Pancreas (tissue), 10 donors: ENCODE measurements around the gene MROH9. TPM values are rescaled to one million over a fixed set of nuclear protein-coding genes. Genes with fewer than 3 reads are reported as not detected.

Experiments
- ATAC-seq, 4 donors: fragments of 200-7000 bp; cut with Tn5 transposase; one replicate each; pipeline versions ENCODE4 v1.8.0 to v1.9.1; 2020; ENCODE audit warnings: mild to moderate bottlenecking in 4 of 4, moderate library complexity in 4 of 4
- DNase-seq, 6 donors: peaks; one replicate each; pipeline ENCODE4 v3.0.0-alpha.2; 2020
- FAIRE-seq: peaks from 2 replicates; lab custom pipeline; 2012; peaks lifted over from hg19 to GRCh38; lab: Jason Lieb, UNC
- H3K27ac ChIP-seq, 4 donors: fragments of 200-600 bp; sonication (generic); 1 replicate in 3 of 4; 2 replicates in 1 of 4; pipeline versions ENCODE4 v1.5.0 to v1.8.0; 2020
- H3K27me3 ChIP-seq, 4 donors: fragments of 200-600 bp; one replicate each; pipeline ENCODE4 v1.8.0; 2021
- H3K36me3 ChIP-seq, 3 donors: fragments of 200-600 bp; sonication (generic) in 1 of 3; one replicate each; pipeline versions ENCODE4 v1.5.0 to v1.8.0; 2020 to 2021
- H3K4me1 ChIP-seq, 3 donors: fragments of 200-600 bp; one replicate each; pipeline ENCODE4 v1.8.0; 2021
- H3K4me3 ChIP-seq, 4 donors: fragments of 200-600 bp; sonication (generic) in 2 of 4; one replicate each; pipeline versions ENCODE4 v1.5.0 to v1.8.0; 2020 to 2021
- H3K9me3 ChIP-seq, 4 donors: fragments of 200-600 bp; one replicate each; pipeline ENCODE4 v1.8.0; 2021
- WGBS, 2 donors: extraction: QIAGEN DNeasy Blood & Tissue Kit; methylation state at CpG; one replicate each; pipeline ENCODE4 v1.1.7; 2013; 5-methylcytosine and 5-hydroxymethylcytosine counted together
- intact Hi-C, 3 donors: fragments of 100-400 bp; cut with DNase I; formaldehyde crosslinking; loops; one replicate each; pipeline versions ENCODE4 v1.11.1 to v1.14.2; 2022
- polyA plus RNA-seq, 2 donors: library from polyadenylated mRNA; stranded (reverse); fragments of 200-250 nt; gene quantifications; one replicate each; pipeline ENCODE4 v1.2.3, GENCODE V29; 2013
- total RNA-seq, 6 donors: library from RNA; stranded (reverse); fragmentation: NEBNext Ultra II Directional in 4 of 6; extraction: Animal tissue kit (Norgen Biotek cat#: 25700) in 4 of 6; gene quantifications; one replicate each; pipeline versions ENCODE4 v1.2.1 to v1.2.4, GENCODE V29; 2021 to 2023
- TF ChIP-seq, protein P1 (sequence below), 4 donors: fragments of 200-600 bp; sonication (generic) in 3 of 4; IDR thresholded peaks; one replicate each; pipeline versions ENCODE4 v1.5.0 to v1.8.0; 2021; ENCODE audit warnings: antibody characterized with exemption in 4 of 4
- donor health status: healthy with polysubstance abuse.
- donor health status: DM: no; HTN: no; CAD: no; lungs with moderate emphysema.
- donor health status: DM: no; HTN: no; CAD: no.
- donor health status: control.
- donor health status: control.
- donor health status: Bipolar disorder and iron deficiency.
- donor health status: DM: yes; HTN: yes; CAD: no.
- donor health status: DM: no; HTN: no; CAD: no.
- donor health status: DM: no; HTN: no; CAD: no.
- donor health status: DM: yes; HTN: yes; CAD: no.

Gene MROH9
- total and polyA plus RNA-seq, 8 donors: not detected

DNA sequence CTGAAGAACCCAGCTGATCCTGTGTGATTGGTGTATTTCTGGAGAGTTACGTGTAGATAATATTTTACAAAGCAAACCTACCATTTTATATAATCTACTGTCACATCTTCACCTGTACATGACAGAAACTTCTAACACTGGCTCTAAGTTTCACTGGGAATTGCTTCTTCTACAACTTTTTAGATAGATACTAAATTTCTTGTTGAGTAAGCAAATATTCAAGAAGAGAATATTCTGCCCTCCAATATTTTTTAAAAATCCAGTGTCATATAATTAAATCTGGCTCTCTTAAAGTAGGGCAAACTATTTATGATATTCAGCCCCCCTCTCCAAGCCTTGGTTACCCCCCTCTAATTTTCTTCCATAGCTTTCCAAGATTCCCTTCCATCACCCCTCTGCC lies 50.1 kb downstream of the MROH9 start:
- no peak overlapping the region for H3K4me3 ChIP-seq
- H3K9me3 ChIP-seq: no peaks in the 10 kb centered on the region
- DNase-seq: no peak
- TF ChIP-seq, protein P1, sequence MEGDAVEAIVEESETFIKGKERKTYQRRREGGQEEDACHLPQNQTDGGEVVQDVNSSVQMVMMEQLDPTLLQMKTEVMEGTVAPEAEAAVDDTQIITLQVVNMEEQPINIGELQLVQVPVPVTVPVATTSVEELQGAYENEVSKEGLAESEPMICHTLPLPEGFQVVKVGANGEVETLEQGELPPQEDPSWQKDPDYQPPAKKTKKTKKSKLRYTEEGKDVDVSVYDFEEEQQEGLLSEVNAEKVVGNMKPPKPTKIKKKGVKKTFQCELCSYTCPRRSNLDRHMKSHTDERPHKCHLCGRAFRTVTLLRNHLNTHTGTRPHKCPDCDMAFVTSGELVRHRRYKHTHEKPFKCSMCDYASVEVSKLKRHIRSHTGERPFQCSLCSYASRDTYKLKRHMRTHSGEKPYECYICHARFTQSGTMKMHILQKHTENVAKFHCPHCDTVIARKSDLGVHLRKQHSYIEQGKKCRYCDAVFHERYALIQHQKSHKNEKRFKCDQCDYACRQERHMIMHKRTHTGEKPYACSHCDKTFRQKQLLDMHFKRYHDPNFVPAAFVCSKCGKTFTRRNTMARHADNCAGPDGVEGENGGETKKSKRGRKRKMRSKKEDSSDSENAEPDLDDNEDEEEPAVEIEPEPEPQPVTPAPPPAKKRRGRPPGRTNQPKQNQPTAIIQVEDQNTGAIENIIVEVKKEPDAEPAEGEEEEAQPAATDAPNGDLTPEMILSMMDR (IDR thresholded peaks at IDR 0.05): no peak
- FAIRE-seq: no peak
- no peaks in the 10 kb centered on the region for H3K36me3 ChIP-seq
- WGBS, 2 donors: 65 to 80% methylated on average over 1 of the region's 1 CpG
- no peak for ATAC-seq
- no peaks in the 10 kb centered on the region for H3K27me3 ChIP-seq
- H3K4me1 ChIP-seq: no peaks in the 10 kb centered on the region
- no peak overlapping the region for H3K27ac ChIP-seq
- intact Hi-C loops: no loop called here

DNA sequence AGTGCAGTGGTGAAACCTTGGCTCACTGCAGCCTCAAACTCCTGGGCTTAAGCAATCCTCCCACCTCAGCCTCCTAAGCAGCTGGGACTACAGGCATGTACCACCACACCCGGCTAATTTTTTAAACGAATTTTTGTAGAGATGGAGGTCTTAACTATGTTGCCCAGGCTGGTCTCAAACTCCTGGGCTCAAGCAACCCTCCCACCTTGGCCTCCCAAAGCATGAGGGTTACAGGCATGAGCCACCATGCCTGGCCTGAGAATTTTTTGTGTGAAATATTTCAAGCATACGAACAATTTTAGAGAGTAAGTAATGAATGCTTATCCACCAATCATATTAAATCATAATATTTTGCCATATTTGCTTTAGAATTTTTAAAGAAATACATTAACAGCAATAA lies 51.6 kb downstream of the MROH9 start:
- Histone ChIP-seq H3K4me3 (no peak overlapping the region), H3K36me3 (no peaks in the 10 kb centered on the region), H3K27ac (no peak overlapping the region), H3K27me3 (no peaks in the 10 kb centered on the region), H3K4me1 (no peaks in the 10 kb centered on the region), H3K9me3 (no peaks in the 10 kb centered on the region)
- TF ChIP-seq, protein P1 (IDR thresholded peaks at IDR 0.05): no peak
- intact Hi-C loops: no loop called here
- FAIRE-seq (no peak), DNase-seq (no peak), ATAC-seq (no peak)
- 58 to 74% methylated on average over 3 of the region's 3 CpGs for WGBS, 2 donors

DNA sequence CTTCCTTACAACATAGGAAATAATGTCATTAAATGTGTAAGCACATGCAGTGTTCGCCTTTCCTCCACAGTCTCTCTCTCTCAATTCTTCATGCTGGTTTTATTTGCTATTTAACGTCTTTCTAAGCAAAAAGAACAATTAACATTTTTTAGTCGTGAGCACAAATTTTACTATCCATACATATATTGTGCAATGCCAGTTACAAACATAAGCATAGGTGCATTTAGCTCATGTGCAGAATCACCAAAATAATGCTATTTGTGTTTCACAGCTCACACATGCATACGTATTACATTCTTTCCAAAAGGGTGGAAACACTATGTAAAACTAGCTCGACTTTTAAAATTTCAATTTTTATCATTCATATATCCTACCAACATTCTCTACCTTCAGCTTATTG lies 52.1 kb downstream of the MROH9 start:
- WGBS, 2 donors: 68 to 74% methylated on average over 5 of the region's 5 CpGs
- TF ChIP-seq, protein P1 (IDR thresholded peaks at IDR 0.05): no peak
- Histone ChIP-seq H3K4me1 (no peaks in the 10 kb centered on the region), H3K27ac (no peak overlapping the region), H3K4me3 (no peak overlapping the region), H3K27me3 (no peaks in the 10 kb centered on the region), H3K36me3 (no peaks in the 10 kb centered on the region), H3K9me3 (no peaks in the 10 kb centered on the region)
- FAIRE-seq (no peak), ATAC-seq (no peak), DNase-seq (no peak)
- intact Hi-C loops: no loop called here

DNA sequence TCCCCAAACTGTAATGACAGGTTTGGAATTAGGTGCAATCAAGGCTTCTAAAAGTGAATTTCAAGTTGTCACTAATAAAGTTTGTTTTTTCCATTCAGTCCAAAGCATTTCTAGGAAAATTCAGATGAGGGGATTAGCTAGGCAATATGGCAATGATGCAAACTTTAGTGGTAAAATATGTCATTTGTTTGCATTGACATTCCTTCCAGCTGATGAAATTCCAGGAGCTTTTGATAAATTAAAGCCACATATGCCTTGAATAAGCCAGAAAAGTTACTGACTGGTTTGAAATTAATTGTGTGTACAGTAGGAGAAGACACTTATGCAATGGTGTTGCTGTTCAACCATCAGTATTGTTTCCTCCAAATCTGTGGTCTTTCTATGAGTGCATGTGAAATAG lies 57.8 kb downstream of the MROH9 start:
- no peak overlapping the region for H3K4me3 ChIP-seq
- no peaks in the 10 kb centered on the region for H3K9me3 ChIP-seq
- no peaks in the 10 kb centered on the region for H3K36me3 ChIP-seq
- ATAC-seq: no peak
- no peaks in the 10 kb centered on the region for H3K4me1 ChIP-seq
- DNase-seq: no peak
- no peak overlapping the region for H3K27ac ChIP-seq
- H3K27me3 ChIP-seq: no peaks in the 10 kb centered on the region
- intact Hi-C loops: no loop called here
- FAIRE-seq: no peak
- TF ChIP-seq, protein P1 (IDR thresholded peaks at IDR 0.05): no peak

DNA sequence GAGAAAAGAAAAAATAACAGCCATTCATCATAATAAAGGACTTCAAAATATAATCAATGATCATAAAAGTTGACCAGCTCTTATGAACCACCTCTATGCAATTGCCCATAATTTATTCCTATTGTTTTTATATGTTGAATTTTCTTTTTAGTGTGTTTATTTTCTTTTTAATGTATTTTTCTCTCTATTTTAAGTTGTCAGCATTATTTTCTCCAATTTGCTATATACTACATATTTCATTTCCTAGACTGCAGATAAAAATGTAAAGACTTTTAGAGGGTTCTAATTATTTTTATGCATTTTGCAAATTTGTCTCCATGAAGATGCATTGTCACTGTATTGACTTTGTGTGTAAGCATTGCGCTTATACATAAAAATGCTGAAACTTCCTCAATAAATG lies 58.4 kb downstream of the MROH9 start:
- Histone ChIP-seq H3K27ac (no peak overlapping the region), H3K27me3 (no peaks in the 10 kb centered on the region), H3K36me3 (no peaks in the 10 kb centered on the region), H3K4me3 (no peak overlapping the region), H3K9me3 (no peaks in the 10 kb centered on the region), H3K4me1 (no peaks in the 10 kb centered on the region)
- DNase-seq (no peak), FAIRE-seq (no peak), ATAC-seq (no peak)
- WGBS, 2 donors: 93 to 95% methylated on average over 1 of the region's 1 CpG
- intact Hi-C loops: no loop called here
- TF ChIP-seq, protein P1 (IDR thresholded peaks at IDR 0.05): no peak
